K562 (cell line): Measurements from ENCODE around the gene HPS5. TPM values are rescaled to one million over a fixed set of nuclear protein-coding genes. Genes with fewer than 3 reads are reported as not detected.

Experiments
- AFF1 ChIP-seq, 2 experiments: fragments of 450-650 bp; IDR thresholded peaks; 2 replicates each; pipeline ENCODE4 v1.6.1; 2018; ENCODE audit warnings: mild to moderate bottlenecking in 2 of 2, low read depth in 1 of 2; ENCODE audit not compliant: partially characterized antibody in 2 of 2
- CSDE1 ChIP-seq, 2 experiments: fragments of 450-650 bp; IDR thresholded peaks; 2 replicates each; pipeline ENCODE4 v1.6.1; 2016; ENCODE audit warnings: mild to moderate bottlenecking in 1 of 2
- HES1 ChIP-seq: fragments of 450-650 bp; IDR thresholded peaks from 2 replicates; pipeline ENCODE4 v1.6.1; 2016; ENCODE audit warnings: low read depth, mild to moderate bottlenecking, moderate library complexity
- MED1 ChIP-seq: sonication (generic); formaldehyde crosslinking; IDR thresholded peaks from 2 replicates; pipeline ENCODE4 v1.8.1; 2023; ENCODE audit warnings: missing genetic modification reagents, borderline replicate concordance
- NFATC3 ChIP-seq: fragments of 450-650 bp; IDR thresholded peaks from 2 replicates; pipeline ENCODE4 v1.6.1; 2017; ENCODE audit warnings: mild to moderate bottlenecking
- PRMT5 ChIP-seq: sonication (generic); formaldehyde crosslinking; IDR thresholded peaks from 2 replicates; pipeline ENCODE4 v1.5.0; 2020; ENCODE audit warnings: missing genetic modification reagents
- RBM14 ChIP-seq: fragments of 200-400 bp; formaldehyde crosslinking; IDR thresholded peaks from 2 replicates; pipeline ENCODE4 v1.6.1; 2018; ENCODE audit warnings: low read depth, mild to moderate bottlenecking, low read length, moderate library complexity, borderline replicate concordance; ENCODE audit not compliant: insufficient read depth
- RBM25 ChIP-seq: fragments of 200-400 bp; formaldehyde crosslinking; IDR thresholded peaks from 2 replicates; pipeline ENCODE4 v1.6.1; 2018; ENCODE audit warnings: low read length, low read depth, moderate library complexity; ENCODE audit not compliant: severe bottlenecking
- ZBTB1 ChIP-seq: sonication (generic); formaldehyde crosslinking; IDR thresholded peaks from 2 replicates; pipeline ENCODE4 v1.8.1; 2023; ENCODE audit warnings: missing genetic modification reagents, low read depth, mild to moderate bottlenecking, borderline replicate concordance
- ZFP36 ChIP-seq: fragments of 150-350 bp; IDR thresholded peaks from 2 replicates; pipeline ENCODE4 v1.6.1; 2018; ENCODE audit warnings: low read length, low read depth; ENCODE audit not compliant: partially characterized antibody
- ZNF586 ChIP-seq: fragments of 450-650 bp; formaldehyde crosslinking; conservative IDR thresholded peaks from 2 replicates; pipeline ENCODE4 v1.4.0; 2020; ENCODE audit warnings: mild to moderate bottlenecking, moderate library complexity
- polyA plus RNA-seq, 8 experiments: library from polyadenylated mRNA; depleted of rRNA in 4 of 8; stranded (reverse) in 5 of 8; unstranded in 3 of 8; fragments of >200 nt; fragmentation: Nextera tagmentation in 2 of 8; fragmentation: Illumina TruSeq in 1 of 8; extraction: Ambion mirVana in 2 of 8; extraction: Trizol in 1 of 8; gene quantifications; 2 replicates each; pipeline versions ENCODE4 v1.2.1 to v1.2.3, GENCODE V29; 2011 to 2014; ENCODE audit warnings: inconsistent platforms in 1 of 8, missing spikeins in 1 of 8
- total RNA-seq, 7 experiments: library from RNA; depleted of rRNA in 6 of 7; stranded (reverse); fragments of >200 nt in 6 of 7; fragmentation: Illumina TruSeq in 2 of 7; extraction: Trizol in 2 of 7; gene quantifications; 2 replicates each; pipeline versions ENCODE4 v1.2.1 to v1.2.3, GENCODE V29; 2011 to 2021; ENCODE audit warnings: low replicate concordance in 1 of 7
- TF ChIP-seq, protein P1 (sequence below): IDR thresholded peaks from 2 replicates; pipeline ENCODE4 v1.6.1; 2011; ENCODE audit not compliant: insufficient read length; ENCODE audit errors: extremely low read depth
- TF ChIP-seq, protein P2 (sequence below): fragments of 250-450 bp; sonication (Bioruptor Pico); IDR thresholded peaks from 2 replicates; pipeline ENCODE4 v1.5.0; 2021
- TF ChIP-seq, protein P3 (sequence below): fragments of 450-650 bp; formaldehyde crosslinking; IDR thresholded peaks from 2 replicates; pipeline ENCODE4 v1.4.0; 2020; ENCODE audit warnings: mild to moderate bottlenecking, mixed read lengths
- TF ChIP-seq, protein P4 (sequence below): fragments of 450-650 bp; IDR thresholded peaks from 2 replicates; pipeline ENCODE4 v1.6.1; 2018; ENCODE audit warnings: mild to moderate bottlenecking, low read depth; ENCODE audit not compliant: partially characterized antibody

Gene HPS5
- total and polyA plus RNA-seq, 9 of the 15 experiments (the other 6 are each of a cell fraction or from before 2014, with no cell fraction given), result 12.2 to 28.1 (median 16.8) TPM

- TF ChIP-seq ZBTB1 (CRISPR knock-in tag) (peak; percentile 77; the same call in 1 of the 2 replicates), ZNF586 (CRISPR knock-in tag) (no peak), CSDE1 (IDR thresholded peaks at IDR 0.05) (peak in 1 of 2 experiments; percentile 23; a peak in 1 of 4 replicates), PRMT5 (CRISPR knock-in tag) (no peak), NFATC3 (no peak), HES1 (peak; percentile 75), AFF1 (IDR thresholded peaks at IDR 0.05; ENCODE audit: low read depth in 1 of 2, partially characterized antibody in 2 of 2) (peak in 1 of 2 experiments; percentile 87), MED1 (no peak), RBM14 (no peak), RBM25 (no peak), ZFP36 (no peak)
- TF ChIP-seq, protein P1, sequence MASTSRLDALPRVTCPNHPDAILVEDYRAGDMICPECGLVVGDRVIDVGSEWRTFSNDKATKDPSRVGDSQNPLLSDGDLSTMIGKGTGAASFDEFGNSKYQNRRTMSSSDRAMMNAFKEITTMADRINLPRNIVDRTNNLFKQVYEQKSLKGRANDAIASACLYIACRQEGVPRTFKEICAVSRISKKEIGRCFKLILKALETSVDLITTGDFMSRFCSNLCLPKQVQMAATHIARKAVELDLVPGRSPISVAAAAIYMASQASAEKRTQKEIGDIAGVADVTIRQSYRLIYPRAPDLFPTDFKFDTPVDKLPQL, result no peak
- TF ChIP-seq, protein P2, sequence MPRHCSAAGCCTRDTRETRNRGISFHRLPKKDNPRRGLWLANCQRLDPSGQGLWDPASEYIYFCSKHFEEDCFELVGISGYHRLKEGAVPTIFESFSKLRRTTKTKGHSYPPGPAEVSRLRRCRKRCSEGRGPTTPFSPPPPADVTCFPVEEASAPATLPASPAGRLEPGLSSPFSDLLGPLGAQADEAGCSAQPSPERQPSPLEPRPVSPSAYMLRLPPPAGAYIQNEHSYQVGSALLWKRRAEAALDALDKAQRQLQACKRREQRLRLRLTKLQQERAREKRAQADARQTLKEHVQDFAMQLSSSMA (CRISPR knock-in tag), result no peak
- TF ChIP-seq, protein P3, sequence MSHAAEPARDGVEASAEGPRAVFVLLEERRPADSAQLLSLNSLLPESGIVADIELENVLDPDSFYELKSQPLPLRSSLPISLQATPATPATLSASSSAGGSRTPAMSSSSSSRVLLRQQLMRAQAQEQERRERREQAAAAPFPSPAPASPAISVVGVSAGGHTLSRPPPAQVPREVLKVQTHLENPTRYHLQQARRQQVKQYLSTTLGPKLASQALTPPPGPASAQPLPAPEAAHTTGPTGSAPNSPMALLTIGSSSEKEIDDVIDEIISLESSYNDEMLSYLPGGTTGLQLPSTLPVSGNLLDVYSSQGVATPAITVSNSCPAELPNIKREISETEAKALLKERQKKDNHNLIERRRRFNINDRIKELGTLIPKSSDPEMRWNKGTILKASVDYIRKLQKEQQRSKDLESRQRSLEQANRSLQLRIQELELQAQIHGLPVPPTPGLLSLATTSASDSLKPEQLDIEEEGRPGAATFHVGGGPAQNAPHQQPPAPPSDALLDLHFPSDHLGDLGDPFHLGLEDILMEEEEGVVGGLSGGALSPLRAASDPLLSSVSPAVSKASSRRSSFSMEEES (CRISPR knock-in tag), result peak; percentile 99
- TF ChIP-seq, protein P4, sequence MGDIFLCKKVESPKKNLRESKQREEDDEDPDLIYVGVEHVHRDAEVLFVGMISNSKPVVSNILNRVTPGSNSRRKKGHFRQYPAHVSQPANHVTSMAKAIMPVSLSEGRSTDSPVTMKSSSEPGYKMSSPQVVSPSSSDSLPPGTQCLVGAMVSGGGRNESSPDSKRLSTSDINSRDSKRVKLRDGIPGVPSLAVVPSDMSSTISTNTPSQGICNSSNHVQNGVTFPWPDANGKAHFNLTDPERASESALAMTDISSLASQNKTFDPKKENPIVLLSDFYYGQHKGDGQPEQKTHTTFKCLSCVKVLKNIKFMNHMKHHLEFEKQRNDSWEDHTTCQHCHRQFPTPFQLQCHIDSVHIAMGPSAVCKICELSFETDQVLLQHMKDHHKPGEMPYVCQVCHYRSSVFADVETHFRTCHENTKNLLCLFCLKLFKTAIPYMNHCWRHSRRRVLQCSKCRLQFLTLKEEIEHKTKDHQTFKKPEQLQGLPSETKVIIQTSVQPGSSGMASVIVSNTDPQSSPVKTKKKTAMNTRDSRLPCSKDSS, result no peak
Measured at GRCh38 chr11:18321969-18322711, at the start of gene HPS5, which contains the start of gene GTF2H1 (continued).
